GM19455 (cell line): ENCODE results near the gene MAD1L1.

Source experiments
- ATAC-seq: cut with Tn5 transposase; IDR thresholded peaks from one replicate; pipeline ENCODE4 v1.9.1; 2021; ENCODE audit not compliant: unreplicated experiment

The MAD1L1 gene

DNA sequence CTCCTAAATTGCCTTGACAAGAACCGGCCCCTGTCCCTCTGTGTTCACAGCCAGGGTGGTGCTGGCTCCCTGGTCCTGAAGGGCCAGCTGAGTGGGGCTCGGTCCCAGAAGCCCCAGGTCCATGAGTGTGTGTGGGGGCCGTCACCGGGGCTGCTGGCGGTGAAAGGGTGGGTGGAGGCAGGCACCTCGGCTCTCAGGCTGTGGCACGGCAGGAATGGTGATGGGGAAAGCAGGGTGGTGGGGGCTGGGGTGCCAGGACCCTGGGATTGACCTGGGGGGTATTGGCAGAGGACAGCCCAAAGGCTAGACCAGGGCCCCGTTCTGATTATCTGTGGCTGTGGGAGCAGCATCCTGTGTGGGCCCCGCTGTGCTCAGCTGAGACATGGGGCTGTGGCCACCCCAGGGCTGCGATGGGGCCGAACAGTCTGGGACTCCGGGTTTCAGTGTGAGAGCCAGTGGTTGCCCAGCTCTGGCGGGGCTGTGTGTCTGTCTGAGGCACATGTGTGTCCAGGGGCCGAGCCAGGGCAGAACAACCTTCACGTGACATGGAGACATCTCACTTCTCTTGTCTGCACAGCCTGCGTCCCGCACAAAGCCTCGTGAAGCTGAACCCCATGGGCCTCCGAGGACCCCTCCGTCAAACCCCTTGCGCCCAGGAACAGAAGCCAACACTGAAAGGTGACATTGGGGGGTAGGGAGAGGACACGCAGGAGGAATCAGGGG is 418.5 kb downstream of the MAD1L1 start:
- no peak for ATAC-seq

DNA sequence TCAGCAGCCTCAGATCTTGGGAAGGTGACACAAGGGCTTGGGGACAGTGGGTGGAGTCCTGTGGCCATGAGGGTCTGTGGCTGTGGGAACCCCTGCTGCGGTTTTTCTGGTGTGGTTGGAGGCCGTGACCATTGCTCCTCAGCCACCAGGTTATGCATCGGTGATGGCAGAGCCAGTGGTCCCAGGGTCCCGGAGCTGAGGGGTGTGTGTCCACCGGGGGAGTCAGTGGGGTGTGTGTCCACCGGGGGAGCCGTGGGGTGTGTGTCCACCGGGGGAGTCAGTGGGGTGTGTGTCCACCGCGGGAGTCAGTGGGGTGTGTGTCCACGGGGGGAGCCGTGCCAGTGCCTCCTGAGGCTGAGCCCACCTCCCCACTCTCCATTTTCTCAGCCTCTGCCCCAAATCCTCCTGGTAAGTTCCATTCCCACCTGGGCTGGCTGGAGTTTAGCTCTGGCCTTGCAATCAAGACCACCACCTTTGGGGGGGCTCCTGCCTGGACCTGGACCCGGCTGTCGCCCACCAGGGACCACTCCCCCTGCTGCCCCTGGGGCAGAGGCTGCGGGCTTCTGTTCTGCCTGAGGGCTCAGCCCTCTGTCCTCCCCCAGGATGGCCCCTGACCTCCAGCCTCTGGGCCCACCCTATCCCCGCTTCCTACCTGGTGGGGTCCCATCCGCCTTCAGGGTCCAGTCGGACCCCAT is 419.2 kb downstream of the MAD1L1 start:
- no peak for ATAC-seq

DNA sequence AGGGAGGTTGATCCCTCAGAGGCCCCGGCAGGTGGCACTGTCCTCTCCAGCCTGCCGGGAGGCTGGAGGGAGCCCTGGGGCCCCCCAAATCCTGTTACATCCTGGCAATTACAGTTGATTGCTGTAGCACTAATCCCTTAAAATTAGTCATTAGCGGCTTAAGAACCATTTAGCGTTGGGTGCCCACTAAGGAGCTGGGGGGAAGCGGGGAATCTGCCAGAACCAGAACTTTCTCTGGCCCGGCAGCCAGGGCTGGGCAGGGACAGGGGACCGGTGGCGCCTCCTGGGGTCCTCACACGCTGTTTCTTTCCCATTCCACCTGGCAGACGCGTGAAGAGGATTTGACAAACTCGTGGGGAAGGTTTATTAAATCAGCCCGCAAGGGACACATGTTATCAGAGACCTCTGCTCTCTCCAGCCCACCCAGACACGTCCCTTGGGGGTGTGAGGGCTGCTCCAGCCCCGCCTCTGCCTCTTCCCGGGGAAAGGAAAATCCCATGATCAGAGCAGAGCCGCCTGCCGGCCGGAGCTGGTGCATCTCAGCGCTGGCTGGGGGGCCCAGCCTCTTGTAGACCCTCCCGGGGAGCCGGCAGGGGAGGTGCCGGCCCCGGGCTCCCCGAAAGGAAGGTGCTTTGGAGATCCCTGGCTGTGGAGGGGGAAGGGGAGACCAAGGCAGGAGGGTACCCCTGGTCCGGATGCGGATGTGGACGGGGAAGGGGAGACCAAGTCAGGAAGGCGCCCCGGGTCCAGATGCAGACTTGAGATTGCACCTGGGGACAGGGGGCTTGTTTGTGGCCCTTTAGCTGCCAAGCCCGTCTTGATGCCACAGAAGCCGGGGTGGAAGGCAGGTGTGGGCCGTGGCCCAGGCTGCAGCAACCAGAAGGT is 420.0 kb downstream of the MAD1L1 start:
- ATAC-seq = no peak

DNA sequence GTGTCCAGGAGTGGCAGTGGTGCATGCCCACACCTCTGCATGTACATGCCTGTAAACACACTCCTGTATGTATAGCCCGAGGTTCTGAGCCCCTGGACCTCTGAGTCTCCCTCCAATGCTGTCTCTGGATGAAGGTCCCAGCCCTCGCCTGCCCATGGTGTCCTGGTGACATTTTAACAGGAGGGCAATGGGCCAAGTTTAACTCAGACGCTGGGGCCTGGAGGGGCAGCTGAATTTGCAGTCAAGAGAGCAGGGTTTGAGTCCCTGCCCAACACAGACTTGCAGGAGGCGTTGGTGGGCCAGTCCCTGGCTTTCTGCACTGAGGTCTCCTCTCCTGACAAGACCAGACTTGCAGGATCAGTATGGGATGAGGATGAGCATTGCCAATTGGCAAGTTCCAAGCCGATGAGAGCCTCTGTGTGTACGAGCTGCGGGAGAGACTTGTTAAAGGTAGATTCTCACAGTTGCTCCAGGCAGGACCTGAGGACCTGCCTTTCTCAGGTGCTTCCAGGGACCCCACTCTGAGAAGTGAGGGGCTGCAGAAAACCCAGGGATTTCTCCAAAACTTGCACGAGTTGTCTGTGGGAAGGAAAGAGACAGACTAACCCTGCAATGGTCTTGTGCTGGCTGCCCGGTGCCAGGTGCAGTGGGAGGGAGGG is 420.8 kb downstream of the MAD1L1 start:
- no peak for ATAC-seq

DNA sequence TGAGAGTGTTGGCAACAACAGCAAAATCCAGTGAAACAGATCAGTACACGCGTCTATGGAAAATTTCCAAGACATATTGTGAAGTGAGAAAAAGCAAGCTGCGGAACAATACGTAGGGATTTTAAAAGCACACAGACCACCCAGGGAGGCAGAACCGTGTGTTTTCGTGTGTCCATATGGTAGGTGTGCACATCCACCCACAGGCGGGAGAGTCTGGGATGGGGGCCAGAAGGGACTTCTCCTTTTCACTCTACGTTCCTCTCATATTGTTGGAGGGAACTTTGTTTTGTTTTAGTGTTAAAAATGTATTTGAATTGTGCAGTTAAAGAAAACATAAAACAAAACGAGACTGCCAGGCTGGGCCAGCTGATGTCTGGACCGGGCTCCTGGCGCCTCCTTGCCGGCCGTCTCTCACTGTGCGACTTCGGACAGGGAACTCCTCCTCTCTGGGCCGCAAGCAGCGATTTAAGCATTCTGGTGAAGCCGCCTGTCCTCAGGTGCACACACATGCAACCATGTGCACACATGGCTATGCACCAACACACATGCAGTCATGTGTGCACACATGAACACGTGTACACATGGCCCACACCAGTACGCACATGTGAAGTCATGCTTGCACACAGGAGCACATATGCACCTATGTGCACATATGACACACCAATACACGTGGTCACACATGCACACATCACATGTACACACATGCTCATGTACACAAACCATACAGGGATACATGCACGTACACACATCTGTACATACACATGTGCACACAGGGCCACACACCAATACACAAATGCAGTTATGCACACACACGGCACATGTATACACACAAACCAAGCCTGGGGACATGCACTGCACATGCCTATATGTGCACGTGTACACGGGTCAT is 421.5 kb downstream of the MAD1L1 start:
- no peak for ATAC-seq

DNA sequence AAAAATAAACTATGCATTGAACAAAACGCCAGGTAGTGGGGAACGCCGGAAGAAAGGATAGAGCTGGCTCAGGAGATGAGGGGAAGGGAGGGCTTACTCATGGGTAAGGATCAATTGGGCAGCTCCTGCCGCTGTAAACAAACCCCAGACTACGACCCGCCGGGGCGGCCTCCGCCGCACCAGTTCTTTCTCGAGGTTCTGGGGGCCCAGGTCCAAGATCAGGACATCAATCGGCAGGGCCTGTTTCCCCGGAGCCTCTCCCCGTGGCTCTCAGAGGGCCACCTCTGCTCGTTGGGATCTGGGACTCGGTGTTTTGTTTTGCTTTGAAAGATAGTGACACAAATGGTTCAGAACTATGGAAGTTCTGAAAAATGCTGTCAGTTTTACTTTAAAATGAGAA is 422.2 kb downstream of the MAD1L1 start:
- no peak for ATAC-seq

DNA sequence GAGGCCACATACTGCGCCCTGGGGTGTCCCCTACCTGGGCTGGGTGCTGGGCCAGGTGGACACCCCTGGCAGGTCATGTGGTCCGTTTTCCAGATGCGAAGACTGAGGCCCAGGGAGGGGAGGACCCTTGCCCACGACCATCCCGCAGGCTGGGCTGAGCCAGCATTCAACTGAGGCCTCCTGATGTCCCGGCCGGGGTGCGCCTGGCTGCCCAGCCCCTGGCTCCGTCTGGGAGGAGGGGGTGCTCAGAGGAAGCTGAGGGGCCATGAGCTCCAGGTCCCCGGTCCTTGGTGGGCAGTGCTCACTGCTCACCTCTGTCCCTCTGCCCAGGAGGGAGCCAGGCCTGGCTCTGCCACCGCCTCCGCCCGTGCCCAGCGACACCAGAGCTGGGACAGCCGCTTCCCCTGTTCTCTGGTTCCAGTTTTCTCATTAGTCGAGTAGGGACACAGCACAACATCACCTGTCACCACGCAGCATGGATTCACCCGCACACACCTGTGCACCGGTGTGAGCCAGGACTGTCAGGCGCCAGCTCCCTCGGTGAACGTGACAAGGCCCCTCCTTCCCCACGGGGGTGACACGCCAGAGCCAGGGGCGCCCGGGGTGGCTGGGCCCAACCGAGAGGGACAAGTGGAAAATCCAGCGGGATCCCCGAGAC is 423.0 kb downstream of the MAD1L1 start:
- no peak for ATAC-seq

DNA sequence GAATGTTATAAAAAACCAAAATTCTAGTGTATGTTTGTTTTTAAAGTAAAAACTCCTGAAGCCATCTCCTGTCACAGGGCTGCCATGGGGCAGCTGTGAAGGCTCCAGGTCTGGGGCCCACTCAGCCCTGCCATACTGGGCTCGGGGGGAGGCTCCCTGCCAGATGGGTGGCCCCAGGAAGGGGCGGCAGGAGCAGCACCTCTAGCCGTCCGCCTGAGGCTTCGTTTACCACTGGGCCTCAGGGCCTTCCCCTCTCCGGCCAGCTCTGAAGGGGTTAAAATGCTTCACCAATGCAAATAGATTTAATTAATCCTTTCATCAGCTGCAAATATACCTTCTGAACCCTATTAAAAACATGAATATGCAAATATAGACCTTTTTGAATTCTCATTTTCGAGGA is 423.7 kb downstream of the MAD1L1 start:
- no peak for ATAC-seq

DNA sequence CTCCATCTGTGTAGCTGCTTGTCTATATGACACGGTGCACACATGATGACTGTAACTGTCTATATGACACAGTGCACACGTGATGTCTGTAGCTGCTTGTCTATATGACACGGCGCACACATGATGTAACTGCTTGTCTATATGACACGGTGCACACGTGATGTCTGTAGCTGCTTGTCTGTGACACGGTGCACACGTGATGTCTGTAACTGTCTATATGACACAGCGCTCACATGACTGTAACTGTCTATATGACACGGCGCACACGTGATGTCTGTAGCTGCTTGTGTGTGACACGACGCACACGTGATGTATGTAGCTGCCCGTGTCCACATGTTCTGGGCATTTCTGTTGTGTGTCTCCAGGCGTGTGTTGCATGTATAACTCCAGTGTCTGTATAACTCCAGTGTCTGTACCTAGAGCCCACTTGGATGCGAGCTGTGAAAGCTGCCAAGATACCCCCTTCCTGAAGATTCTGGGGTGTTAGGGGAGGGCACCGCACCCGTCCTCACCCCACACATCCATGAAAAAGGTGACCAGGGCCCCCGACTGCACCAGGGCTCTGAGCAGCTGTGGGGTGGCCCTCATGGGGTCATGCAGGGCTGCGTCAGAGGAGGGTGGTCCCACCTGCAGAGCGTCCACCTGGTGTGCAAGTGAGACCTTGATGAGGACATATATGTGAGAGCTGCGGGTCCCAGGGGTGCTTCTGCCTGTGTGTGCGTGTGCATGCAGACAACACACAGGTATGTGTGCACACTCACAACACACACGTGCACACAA is 424.7 kb downstream of the MAD1L1 start:
- ATAC-seq = no peak

DNA sequence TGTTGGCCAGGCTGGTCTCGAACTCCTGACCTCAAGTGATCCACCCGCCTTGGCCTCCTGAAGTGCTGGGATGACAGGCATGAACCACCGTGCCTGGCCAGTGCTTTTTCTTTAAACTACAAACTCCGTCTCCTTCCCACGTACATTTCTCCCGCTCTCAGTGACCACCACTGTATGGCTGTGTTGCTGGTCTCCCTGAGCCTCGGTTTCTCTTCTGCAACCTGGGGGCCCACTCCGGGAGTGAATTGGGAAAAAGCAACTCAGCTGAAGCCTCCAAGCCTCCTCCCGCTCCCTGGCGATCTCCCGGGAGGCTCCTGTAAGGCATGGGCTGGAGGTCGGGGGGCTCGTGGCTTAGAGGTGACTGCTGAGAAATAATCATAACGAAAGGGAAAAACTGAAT is 426.4 kb downstream of the MAD1L1 start:
- no peak for ATAC-seq

DNA sequence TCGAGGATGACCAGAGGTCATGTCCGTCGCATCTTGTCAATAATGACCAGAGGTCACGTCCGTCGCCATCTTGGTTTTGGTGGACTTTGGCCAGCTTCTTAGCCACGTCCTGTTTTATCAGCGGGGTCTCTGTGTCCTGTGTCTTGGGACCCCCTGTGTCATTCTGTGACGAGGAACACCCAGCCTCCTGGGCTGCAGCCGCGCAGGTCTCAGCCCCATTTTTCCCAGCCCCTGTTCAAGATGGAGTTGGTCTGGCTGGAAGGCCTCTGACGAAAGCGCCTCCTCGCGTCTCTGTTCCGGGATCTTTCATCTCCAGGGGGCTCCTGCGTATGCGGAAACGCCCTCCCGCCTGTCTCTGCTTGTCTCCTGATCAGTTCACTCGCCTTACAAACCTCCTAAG is 428.4 kb downstream of the MAD1L1 start:
- no peak for ATAC-seq

DNA sequence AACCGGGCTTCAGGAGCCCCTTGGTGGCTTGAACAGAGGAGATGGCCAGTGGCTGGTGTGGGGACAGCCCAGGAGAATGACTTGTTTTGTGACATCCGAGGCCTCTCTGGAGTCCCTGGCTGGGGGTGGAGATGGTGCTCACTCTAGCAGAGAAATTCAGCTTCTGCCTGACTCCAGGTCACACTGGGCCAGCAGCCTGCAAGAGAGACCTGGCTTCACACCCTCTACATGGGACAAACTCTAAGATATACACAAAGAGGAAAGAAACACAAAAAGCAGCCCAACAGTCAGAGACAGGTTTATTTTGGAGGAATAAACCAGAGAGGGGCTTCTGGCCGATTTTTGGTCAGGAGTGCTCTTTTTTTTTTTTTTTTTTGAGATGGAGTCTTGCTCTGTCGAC is 429.8 kb downstream of the MAD1L1 start:
- ATAC-seq = no peak

DNA sequence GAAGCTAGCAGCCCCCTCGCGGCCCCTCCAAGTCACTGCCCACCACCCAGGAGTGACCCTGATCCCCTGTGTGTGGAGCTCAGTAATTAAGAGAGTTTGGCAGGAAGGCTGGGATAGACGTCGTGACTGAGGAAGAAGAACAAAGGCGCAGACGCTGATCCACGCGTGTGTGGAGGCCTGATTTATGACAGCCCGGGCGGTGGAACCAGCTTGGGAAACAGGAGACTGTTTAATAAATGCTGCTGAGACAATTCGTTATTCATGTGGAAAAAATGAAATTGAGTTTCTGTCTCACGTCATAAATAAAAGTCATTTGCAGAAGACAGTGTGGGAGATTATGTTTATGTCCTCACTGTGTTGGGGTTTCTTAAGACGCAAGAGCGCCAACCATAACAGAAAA is 431.8 kb downstream of the MAD1L1 start:
- ATAC-seq = no peak

DNA sequence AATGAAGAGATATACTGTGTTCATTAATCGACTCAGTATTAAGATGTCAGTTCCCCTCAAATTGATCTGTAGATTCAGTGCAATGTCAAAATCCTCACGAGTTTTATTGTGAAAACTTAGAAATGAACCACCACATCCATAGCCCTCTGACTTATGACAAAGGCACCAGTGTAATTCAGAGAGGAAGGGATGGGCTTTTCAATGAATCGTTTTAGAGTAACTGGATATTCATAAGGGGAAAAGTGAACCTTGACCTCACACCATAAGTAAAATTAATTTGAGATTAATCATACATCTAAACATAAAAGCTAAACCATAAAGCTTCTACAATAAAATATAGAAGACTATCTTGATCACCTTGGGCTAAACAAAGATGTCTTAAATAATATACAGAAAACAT is 434.6 kb downstream of the MAD1L1 start:
- ATAC-seq = no peak

DNA sequence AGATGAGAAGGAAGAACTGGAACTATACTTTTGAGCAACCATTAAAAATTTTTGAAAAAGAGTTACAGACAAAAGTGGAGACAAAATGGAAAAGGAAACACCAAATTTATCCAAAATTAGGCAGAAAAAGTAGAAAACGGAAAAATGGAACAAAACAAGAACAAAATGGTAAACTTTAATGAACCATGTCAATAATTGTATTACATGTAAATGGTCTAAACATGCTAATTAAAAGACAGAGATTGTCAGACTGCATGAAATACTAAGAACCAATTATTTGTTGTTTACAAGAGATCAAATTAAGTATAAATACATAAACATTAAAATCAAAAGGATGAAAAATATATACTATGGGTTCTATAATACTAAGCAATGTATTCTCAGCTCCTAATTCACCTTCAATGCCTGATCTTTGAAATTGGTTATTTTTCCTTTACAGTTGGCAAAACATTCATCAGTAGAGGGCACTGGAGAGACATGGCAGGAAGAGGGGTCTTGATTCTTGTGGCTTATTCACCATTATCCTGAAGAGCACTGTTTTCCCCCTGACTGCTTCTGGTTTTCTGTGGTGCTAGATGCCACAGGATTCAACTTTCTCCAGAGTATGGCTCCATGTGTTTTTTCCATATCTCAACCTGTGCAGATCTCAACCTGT is 437.7 kb downstream of the MAD1L1 start:
- ATAC-seq = no peak

DNA sequence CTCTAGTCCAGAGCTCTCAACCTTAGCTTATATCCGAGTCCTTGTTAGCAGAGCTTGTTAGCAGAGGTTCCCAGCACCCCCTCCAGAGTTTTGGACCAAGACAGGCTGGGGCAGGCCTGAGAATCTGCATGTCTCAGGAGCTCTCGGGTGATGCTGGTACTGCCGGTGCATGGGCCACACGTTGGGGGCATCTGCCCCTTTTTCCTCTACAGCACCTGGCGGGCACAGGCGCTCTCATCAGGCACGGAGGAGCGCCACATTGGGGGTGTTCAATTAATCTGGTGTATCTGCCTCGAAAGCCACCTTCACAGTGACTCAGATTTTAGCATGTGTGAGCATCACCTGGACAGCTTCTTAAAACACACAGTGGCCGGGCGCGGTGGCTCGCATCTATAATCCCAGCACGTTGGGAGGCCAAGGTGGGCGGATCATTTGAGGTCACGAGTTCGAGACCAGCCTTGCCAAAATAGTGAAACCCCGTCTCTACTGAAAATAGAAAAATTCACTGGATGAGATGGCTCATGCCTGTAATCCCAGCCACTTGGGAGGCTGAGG is 445.0 kb downstream of the MAD1L1 start:
- ATAC-seq = no peak

DNA sequence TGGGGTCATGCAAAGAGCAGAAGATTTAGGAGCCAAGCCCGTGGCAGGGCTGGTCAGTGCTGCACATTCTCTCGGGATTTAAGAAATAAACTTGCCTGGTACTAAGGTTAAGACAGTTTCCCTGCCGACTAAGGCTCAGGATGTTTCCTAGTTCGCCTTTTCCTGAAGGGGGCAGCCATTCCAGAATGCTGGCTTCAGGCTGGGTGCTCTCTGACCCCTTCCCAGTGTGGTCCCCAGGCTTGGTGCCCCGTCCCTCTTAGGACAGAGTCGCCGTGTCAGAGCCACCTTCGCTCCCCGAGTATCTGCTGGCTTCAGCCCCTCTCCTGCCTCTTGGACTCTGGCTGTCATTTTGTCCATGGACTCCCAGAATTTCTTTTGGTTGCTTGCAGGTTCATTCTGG is 445.5 kb downstream of the MAD1L1 start:
- ATAC-seq = no peak

DNA sequence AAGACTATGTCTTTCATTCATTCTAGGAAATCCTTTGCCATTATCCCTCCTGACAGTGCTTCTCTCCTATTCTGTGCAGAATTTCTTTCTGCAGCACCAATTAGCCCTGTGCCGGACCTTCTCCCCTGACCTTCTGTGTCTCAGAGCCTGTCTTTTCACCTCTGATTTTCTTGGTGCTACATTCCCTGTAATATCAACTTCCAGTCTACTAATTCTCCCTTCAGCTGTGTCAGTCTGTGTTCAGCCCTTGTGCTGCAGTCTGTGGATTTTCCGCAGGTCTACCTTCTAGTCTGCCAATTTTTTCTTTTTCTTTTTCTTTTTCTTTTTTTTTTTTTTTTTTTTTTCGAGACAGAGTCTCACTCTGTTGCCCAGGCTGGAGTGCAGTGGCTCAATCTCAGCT is 446.9 kb downstream of the MAD1L1 start:
- ATAC-seq = no peak
